ENCODE measurements around the gene FBXL5. TPM values are rescaled to one million over a fixed set of nuclear protein-coding genes. Genes with fewer than 3 reads are reported as not detected.

The FBXL5 gene
- total and polyA plus RNA-seq, 9 of the 15 experiments (the other 6 are each of a cell fraction or from before 2014, with no cell fraction given) = 6.0 to 35.2 (median 22.1) TPM

GRCh38 chr4:15655223-15656037 lies at the start of gene FBXL5 (continued):
- no peak for TF ChIP-seq CTCFL (IDR thresholded peaks at IDR 0.05; ENCODE audit: borderline replicate concordance, insufficient read depth, low read depth, low read length, poor library complexity, severe bottlenecking)
- TF ChIP-seq MAX (CRISPR knock-in tag; IDR thresholded peaks at IDR 0.05) = peak; percentile 82; the same call in 1 of the 2 replicates
- TF ChIP-seq HNRNPUL1 (IDR thresholded peaks at IDR 0.05; ENCODE audit: low read length) = no peak
- peak in 1 of 3 experiments; percentile 59; a peak in 2 of 6 replicates for TF ChIP-seq ZBTB11 (CRISPR knock-in tag; IDR thresholded peaks at IDR 0.05)
- no peak for TF ChIP-seq ZBTB5 (IDR thresholded peaks at IDR 0.05)
- peak; percentile 82 for TF ChIP-seq KDM5B (IDR thresholded peaks at IDR 0.05; ENCODE audit: insufficient replicate concordance, low read depth, low read length)
- TF ChIP-seq KLF6 (CRISPR knock-in tag; IDR thresholded peaks at IDR 0.05; ENCODE audit: borderline replicate concordance) = peak; percentile 76; the same call in 1 of the 2 replicates
- TF ChIP-seq ZNF143 (CRISPR knock-in tag; IDR thresholded peaks at IDR 0.05) = no peak
- TF ChIP-seq FUS (optimal IDR thresholded peaks at IDR 0.05; ENCODE audit: low read depth, low read length) = no peak
- TF ChIP-seq ZNF354B (CRISPR knock-in tag; IDR thresholded peaks at IDR 0.05) = no peak
- TF ChIP-seq ZNF280A (IDR thresholded peaks at IDR 0.05; ENCODE audit: low read depth, partially characterized antibody) = no peak
- TF ChIP-seq FIP1L1 (IDR thresholded peaks at IDR 0.05; ENCODE audit: low read depth, low read length, poor library complexity, severe bottlenecking) = peak; percentile 9
- TF ChIP-seq POLR2AphosphoS5 (IDR thresholded peaks at IDR 0.05; ENCODE audit: control insufficient read depth, insufficient read depth, low read depth, low read length) = no peak
- no peak for TF ChIP-seq HNRNPH1 (optimal IDR thresholded peaks at IDR 0.05; ENCODE audit: low read depth, low read length)
- TF ChIP-seq CGGBP1 (CRISPR knock-in tag; IDR thresholded peaks at IDR 0.05) = no peak
